Right ventricle myocardium superior (tissue), 1 donor: ENCODE measurements around the gene B9D2. TPM values are rescaled to one million over a fixed set of nuclear protein-coding genes. Genes with fewer than 3 reads are reported as not detected.
A peak's percentile ranks its signal among the peaks of the same experiment; 100 is the strongest.
"Not testable (repeated sequence)": the region's sequence is repeated elsewhere in the genome, so short reads cannot be mapped to it uniquely, and the experiment has no call there.

Source experiments
- ATAC-seq: fragments of 200-7000 bp; cut with Tn5 transposase; one replicate; pipeline ENCODE4 v1.9.1; 2020; ENCODE audit warnings: mild to moderate bottlenecking; ENCODE audit not compliant: poor library complexity
- DNase-seq: peaks from one replicate; pipeline ENCODE4 v3.0.0-alpha.2; 2020
- intact Hi-C: fragments of 100-400 bp; cut with DNase I; formaldehyde crosslinking; loops from one replicate; pipeline ENCODE4 v1.11.2; 2022
- total RNA-seq: library from RNA; stranded (reverse); fragmentation: NEBNext Ultra II Directional; extraction: Animal tissue kit (Norgen Biotek cat#: 25700); gene quantifications from one replicate; pipeline ENCODE4 v1.2.1, GENCODE V29; 2021
- donor health status: DM: no; HTN: yes; CAD: no; lungs with severe emphysema.

B9D2 gene
- total RNA-seq, 1 donor from 2014 or later = 2.6 TPM

DNA sequence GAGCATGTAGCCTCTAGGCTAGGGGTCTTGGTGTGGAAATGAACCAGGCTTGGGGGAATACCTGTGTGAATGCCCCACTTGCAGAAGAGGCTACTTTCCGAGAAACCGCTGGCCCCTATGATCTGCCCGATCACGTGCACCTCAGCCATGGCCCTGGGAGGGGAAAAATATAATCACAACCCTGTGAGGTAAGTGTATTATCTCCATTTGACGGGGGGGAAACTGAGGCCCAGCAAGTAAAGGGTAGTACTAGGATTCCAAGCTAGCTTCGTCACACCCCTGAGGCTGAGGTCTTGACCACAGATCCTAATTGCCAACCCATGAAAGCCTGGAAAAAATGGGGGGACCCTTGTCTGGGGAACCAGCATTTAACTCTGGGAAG, 587 bp downstream of the B9D2 start:
- ATAC-seq = no peak
- no peak for DNase-seq
- intact Hi-C loops = no loop called here

GRCh38 chr19:41362143-41362847, 1.7 kb downstream of the B9D2 start:
- DNase-seq (no peak), ATAC-seq (no peak)
- intact Hi-C loops = no loop called here

DNA sequence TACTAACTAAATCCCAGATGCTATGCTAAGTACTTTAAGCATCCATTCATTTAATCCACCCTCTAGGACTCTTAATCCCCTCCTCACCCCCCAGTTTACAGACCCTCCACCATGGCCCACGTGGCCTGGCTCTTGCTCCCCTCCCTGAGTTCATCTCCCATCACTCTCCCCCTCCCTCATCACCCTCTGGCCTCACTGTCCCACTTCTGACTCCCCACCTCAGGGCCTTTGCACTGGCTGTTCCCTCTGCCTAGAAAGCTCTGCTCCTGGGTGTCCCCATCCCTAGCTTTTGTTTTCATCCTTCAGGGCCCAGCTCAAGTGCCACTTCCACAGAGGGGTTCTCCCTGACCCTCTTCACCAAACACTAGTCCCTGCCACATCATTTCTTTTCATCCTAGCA, 4.2 kb downstream of the B9D2 start:
- no peak for ATAC-seq
- no peak for DNase-seq
- intact Hi-C loops = loop anchor here (5.0 kb wide), 1 partner anchor 37 kb away; no protein-coding TSS in a partner anchor

DNA sequence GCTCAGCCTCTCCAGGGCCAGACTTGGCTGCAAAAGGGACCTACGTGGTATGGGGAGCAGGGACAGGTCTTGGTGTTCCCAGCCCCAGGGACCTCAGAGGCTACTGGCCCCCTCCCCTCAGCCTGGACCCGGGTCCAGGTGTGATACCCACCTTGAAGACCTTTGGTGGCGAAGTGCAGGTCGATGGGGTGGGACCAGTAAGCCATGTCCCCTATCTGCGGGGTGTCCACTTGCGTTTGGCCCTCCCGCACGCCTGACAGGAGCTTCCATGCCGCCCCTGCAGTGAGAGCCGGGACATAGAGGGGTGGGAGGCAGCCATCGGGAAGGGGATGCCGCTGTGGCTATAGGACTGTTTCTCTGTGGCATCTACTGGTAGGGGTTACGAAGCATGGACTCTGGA, 6.2 kb downstream of the B9D2 start:
- no peak for ATAC-seq
- intact Hi-C loops = loop anchor here (5.0 kb wide), 1 partner anchor 35 kb away; no protein-coding TSS in a partner anchor
- DNase-seq = no peak

- ATAC-seq (no peak), DNase-seq (no peak)
- intact Hi-C loops = loop anchor here (5.0 kb wide), 1 partner anchor 35 kb away; no protein-coding TSS in a partner anchor
These were observed 6.8 kb downstream of the B9D2 start for GRCh38 chr19:41356984-41357739.

- ATAC-seq (no peak), DNase-seq (no peak)
- intact Hi-C loops = loop anchor here (5.0 kb wide), 1 partner anchor 34 kb away; no protein-coding TSS in a partner anchor
These were observed 8.1 kb downstream of the B9D2 start for GRCh38 chr19:41355802-41356201.

- intact Hi-C loops = loop anchor here (5.0 kb wide), 1 partner anchor 33 kb away; no protein-coding TSS in a partner anchor
- DNase-seq (no peak), ATAC-seq (no peak)
These were observed 8.9 kb downstream of the B9D2 start for GRCh38 chr19:41355035-41355434.

DNA sequence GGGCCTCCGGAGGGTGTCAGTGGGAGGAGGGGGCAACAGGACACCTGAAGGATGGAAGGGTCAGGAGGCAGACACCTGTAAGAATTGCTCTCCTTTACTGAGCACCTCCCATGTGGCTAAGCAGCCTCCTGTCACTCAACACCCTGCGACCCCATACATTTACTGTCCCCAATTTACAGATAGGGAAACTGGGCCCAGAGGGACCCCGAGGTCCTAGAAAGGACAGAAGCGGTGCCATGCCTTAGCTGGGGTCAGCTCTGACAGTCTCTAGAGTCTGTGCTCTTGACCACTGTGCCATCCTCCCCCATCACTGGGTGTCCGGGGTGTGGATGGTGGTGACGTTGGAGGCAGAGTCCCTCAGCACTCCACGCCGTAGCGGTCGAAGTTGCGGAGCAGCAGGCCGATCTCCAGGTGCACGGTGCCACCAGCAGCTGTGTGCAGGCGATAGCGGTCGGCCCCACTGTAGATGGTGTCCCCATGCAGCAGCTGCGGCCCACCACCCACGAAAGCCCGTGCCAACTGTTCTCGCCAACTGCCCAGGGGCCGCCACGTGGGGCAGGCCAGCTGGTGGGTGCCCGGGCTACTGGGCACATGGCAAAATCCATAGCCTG, 9.5 kb downstream of the B9D2 start:
- no peak for ATAC-seq
- peak; percentile 55 for DNase-seq
- intact Hi-C loops = loop anchor here (5.0 kb wide), 1 partner anchor 42 kb away; the partner anchor contains the start of gene CCDC97

- intact Hi-C loops = loop anchor here (5.0 kb wide), 1 partner anchor 41 kb away; the partner anchor contains the start of gene CCDC97
- peak; percentile 94 for DNase-seq
- ATAC-seq = peak; percentile 77
These were observed 10.2 kb downstream of the B9D2 start, which contains the start of gene TGFB1 for GRCh38 chr19:41353466-41354342. TSS of gene TGFB1 (minus strand) at chr19:41353922. CDS start at chr19:41353044, 878 bp downstream.

- peak; percentile 37 for ATAC-seq
- intact Hi-C loops = loop anchor here (5.0 kb wide), 1 partner anchor 41 kb away; the partner anchor contains the start of gene CCDC97
- peak; percentile 85 for DNase-seq
These were observed 11.1 kb downstream of the B9D2 start for GRCh38 chr19:41352609-41353465.

DNA sequence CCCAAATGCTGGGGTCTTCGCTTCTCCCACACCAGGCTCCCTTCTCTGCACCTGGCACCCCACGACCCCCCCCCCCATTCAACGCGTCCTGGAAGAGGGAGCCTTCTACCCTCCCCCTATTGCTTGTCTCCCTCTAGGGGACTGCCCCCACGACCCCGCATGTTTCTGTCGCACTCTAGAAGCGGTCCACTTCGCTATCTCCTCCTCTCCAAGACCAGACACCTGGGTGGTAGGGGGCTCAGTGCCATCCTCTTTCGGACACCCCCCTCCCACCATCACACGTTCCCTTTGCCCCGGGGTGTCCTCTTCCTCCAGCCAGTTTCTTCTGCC, 11.7 kb downstream of the B9D2 start:
- DNase-seq = no peak

GRCh38 chr19:41351339-41352245, 12.4 kb downstream of the B9D2 start:
- intact Hi-C loops = loop anchor here (5.0 kb wide), 1 partner anchor 39 kb away; the partner anchor contains the start of gene CCDC97
- DNase-seq (peak; percentile 84), ATAC-seq (peak; percentile 64)

More for the DNA sequence above, 11.7 kb downstream of the B9D2 start:
- intact Hi-C loops = loop anchor here (5.0 kb wide), 1 partner anchor 40 kb away; the partner anchor contains the start of gene CCDC97
- no peak for ATAC-seq

GRCh38 chr19:41350735-41351338, 13.1 kb downstream of the B9D2 start:
- intact Hi-C loops = loop anchor here (5.0 kb wide), 1 partner anchor 39 kb away; the partner anchor contains the start of gene CCDC97
- DNase-seq = no peak

GRCh38 chr19:41346916-41347315, 17.0 kb downstream of the B9D2 start:
- ATAC-seq, intact Hi-C loops, DNase-seq: not testable (repeated sequence)

More at GRCh38 chr19:41350735-41351338, 13.1 kb downstream of the B9D2 start:
- ATAC-seq = no peak

- ATAC-seq (no peak), DNase-seq (no peak)
- intact Hi-C loops = no loop called here
These were observed 19.8 kb downstream of the B9D2 start for GRCh38 chr19:41344162-41344561.
